ENCODE measurements around the gene LHFPL6. TPM values are rescaled to one million over a fixed set of nuclear protein-coding genes. Genes with fewer than 3 reads are reported as not detected.

Gene LHFPL6
- total RNA-seq, 4 donors from 2014 or later, result 12.8 to 27.3 (median 22.5) TPM

DNA sequence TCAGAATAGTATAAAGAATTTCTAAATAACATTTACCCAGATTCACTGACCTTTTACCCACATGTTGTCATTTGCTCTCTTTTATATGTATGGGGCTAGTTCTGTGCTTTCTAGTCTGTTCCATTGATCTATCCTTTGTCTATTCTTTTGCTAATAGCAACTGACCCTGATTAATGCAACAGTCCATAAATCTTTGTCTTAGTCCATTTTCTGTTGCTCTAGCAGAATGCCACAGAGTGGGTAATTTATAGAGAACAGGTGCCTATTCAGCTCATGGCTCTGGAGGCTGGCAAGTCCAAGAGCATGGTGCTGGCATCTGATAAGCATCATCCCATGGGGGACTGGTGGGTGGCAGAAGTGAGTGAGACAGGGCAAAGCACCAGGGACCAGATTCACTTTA lies 52.1 kb downstream of the LHFPL6 start:
- no peak overlapping the region for H3K4me3 ChIP-seq (ENCODE audit: low read depth, poor library complexity, severe bottlenecking)
- DNase-seq (ENCODE audit: low spot score in 2 of 2), result no peak
- TF ChIP-seq POLR2A (IDR thresholded peaks at IDR 0.05), result no peak
- TF ChIP-seq, protein P1, sequence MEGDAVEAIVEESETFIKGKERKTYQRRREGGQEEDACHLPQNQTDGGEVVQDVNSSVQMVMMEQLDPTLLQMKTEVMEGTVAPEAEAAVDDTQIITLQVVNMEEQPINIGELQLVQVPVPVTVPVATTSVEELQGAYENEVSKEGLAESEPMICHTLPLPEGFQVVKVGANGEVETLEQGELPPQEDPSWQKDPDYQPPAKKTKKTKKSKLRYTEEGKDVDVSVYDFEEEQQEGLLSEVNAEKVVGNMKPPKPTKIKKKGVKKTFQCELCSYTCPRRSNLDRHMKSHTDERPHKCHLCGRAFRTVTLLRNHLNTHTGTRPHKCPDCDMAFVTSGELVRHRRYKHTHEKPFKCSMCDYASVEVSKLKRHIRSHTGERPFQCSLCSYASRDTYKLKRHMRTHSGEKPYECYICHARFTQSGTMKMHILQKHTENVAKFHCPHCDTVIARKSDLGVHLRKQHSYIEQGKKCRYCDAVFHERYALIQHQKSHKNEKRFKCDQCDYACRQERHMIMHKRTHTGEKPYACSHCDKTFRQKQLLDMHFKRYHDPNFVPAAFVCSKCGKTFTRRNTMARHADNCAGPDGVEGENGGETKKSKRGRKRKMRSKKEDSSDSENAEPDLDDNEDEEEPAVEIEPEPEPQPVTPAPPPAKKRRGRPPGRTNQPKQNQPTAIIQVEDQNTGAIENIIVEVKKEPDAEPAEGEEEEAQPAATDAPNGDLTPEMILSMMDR (IDR thresholded peaks at IDR 0.05), result no peak
- intact Hi-C loops (cut with DNase I; ENCODE audit: low total_unique reads), result no loop called here

DNA sequence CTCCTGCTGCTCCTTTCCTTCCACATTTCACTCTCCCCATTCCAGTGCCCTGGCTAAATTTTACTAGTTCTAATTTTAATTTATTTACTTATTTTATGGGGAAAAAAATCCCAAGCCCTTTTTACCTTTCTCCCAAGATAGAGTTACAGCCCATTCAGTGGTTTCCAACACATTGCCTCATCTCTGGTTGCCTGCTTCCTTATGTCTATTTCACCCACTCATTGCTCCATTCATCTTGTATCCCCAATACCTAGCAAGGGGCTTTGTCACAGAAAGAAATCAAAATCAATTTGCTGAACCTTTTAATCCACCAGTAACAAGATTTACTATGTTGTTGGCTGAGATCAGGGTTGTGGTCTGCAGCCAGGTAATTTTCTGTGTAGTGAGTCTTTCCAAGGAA lies 55.9 kb downstream of the LHFPL6 start:
- TF ChIP-seq POLR2A (IDR thresholded peaks at IDR 0.05), result no peak
- TF ChIP-seq, protein P1 (IDR thresholded peaks at IDR 0.05), result no peak
- no peak for DNase-seq (ENCODE audit: low spot score in 2 of 2)
- no peak overlapping the region for H3K4me3 ChIP-seq (ENCODE audit: low read depth, poor library complexity, severe bottlenecking)
- intact Hi-C loops (cut with DNase I; ENCODE audit: low total_unique reads), result no loop called here

DNA sequence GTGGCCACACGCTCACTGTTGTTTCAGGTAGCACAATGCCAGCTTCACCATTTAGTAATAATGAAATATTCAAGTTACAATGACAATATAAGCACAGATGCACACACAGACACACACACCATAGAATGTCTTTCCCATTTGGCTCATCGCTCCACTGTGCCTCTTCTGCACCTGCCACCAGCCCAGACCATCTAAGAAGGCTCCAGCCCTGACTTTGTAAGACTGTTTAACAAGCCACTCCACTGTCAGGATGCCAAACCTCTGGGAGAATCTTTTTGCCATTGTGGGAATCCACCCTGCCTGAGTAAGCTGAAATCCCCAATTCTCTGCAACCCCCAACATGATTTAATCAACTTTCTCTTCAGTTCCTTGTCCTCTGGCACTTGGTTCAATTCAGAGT lies 60.6 kb downstream of the LHFPL6 start:
- intact Hi-C loops (cut with DNase I; ENCODE audit: low total_unique reads), result no loop called here
- no peak overlapping the region for H3K4me3 ChIP-seq (ENCODE audit: low read depth, poor library complexity, severe bottlenecking)
- DNase-seq (ENCODE audit: low spot score in 2 of 2), result no peak
- no peak for TF ChIP-seq POLR2A (IDR thresholded peaks at IDR 0.05)
- TF ChIP-seq, protein P1 (IDR thresholded peaks at IDR 0.05), result no peak
- 98 to 100% methylated on average over 2 of the region's 2 CpGs for WGBS, 2 donors

DNA sequence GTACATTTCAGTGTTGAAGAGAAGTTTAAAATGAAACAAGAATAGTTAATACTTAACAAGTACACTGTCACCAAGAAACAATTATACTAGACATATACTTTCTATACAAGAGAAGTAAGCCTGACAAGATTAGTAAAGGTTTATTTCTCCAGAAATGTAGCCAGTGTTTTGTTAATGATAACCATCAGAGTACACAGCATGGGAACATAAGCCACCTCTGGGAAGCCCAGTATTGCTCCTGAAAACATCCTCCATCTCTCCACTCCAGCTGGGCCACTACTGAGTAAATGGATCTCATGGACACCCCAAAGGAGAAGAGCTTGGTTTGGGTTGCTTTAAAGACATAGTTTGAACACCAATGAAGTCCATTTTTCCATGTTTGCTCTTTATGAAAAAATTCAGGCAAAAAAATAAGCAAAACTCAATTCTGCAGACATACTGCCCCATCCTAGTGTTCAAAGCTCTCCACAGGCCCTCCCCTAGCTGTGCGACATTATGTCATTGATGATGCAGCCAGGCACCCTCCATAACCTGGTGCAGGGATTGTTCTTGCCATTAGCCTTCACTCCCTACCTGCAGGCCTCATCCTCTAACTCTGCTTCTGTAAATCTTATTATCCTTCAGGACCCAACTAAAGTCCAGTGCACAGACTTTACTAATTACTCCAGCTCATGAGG lies 61.9 kb downstream of the LHFPL6 start:
- TF ChIP-seq, protein P1 (IDR thresholded peaks at IDR 0.05), result no peak
- TF ChIP-seq POLR2A (IDR thresholded peaks at IDR 0.05), result no peak
- intact Hi-C loops (cut with DNase I; ENCODE audit: low total_unique reads), result no loop called here
- no peak overlapping the region for H3K4me3 ChIP-seq (ENCODE audit: low read depth, poor library complexity, severe bottlenecking)
- no peak for DNase-seq (ENCODE audit: low spot score in 2 of 2)
- 96 to 100% methylated on average over 1 of the region's 1 CpG for WGBS, 2 donors

DNA sequence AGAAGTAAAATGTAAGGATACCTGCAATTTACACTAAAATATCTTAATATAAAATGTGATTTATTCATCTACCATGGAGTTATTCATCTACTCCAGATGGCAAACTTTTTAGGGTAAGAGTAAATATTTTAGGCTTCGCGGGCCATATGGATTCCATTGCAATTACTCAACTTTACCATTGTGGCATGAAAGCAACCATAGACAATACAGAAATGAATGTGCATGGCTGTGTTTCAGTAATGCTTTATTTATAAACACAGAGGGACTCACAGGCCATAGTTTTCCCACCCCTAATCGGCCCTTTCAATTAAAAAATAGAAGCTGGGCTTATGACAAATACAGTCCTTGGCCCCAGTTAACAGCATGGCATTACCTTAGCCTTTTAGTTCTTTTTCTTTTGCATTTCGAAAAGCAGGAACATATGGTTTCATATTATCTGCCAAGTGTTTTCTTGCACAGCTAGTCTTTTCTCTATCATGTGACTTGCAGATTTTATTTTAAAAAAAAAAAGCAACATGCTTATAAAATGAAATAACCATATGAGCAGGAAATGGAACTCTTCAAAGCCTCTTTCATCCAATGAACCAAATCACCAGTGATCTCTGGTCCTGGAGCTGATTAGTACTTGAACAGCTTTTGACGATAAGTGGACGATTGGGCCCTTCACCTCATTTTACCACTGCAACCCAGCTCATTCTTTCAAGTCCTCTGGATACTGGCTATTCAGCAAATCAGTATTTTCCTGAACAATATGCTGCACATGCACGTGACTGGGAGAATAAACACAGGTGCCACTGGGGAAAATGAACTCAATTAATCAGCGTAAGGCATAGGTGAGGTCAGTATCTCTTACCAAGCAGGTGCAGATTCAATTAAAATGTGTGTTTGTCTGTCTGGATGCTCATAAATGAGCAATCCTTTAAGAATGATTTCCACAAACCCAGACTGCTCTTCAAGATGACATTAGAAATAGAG lies 63.9 kb downstream of the LHFPL6 start:
- 84 to 87% methylated on average over 8 of the region's 8 CpGs for WGBS, 2 donors

More for the DNA sequence above, 63.9 kb downstream of the LHFPL6 start:
- TF ChIP-seq POLR2A (IDR thresholded peaks at IDR 0.05), result no peak
- TF ChIP-seq, protein P1 (IDR thresholded peaks at IDR 0.05), result no peak
- intact Hi-C loops (cut with DNase I; ENCODE audit: low total_unique reads), result no loop called here
- H3K4me3 ChIP-seq (ENCODE audit: low read depth, poor library complexity, severe bottlenecking), result no peak overlapping the region
- no peak for DNase-seq (ENCODE audit: low spot score in 2 of 2)
